Stimulated activated naive CD4-positive, alpha-beta T cell (primary cell): ENCODE results near the gene LACTBL1.
A peak's percentile ranks its signal among the peaks of the same experiment; 100 is the strongest.
"Not testable (repeated sequence)": the region's sequence is repeated elsewhere in the genome, so short reads cannot be mapped to it uniquely, and the experiment has no call there.

Experiments
- DNase-seq, 6 experiments: peaks; one replicate each; lab custom pipeline; 2025; lab: John Stamatoyannopoulos, UW

Gene LACTBL1

GRCh38 chr1:22976461-22977243 lies 4.0 kb upstream of the LACTBL1 start:
- peak in 5 of 6 experiments; percentile 5 to 46 (median 30) for DNase-seq

- DNase-seq, result no peak
These were observed 3.4 kb upstream of the LACTBL1 start for GRCh38 chr1:22976127-22976460.

GRCh38 chr1:22975694-22976093 lies 3.0 kb upstream of the LACTBL1 start:
- DNase-seq, result no peak

GRCh38 chr1:22971611-22972405 lies 858 bp downstream of the LACTBL1 start:
- DNase-seq, result no peak

- DNase-seq, result no peak
These were observed 1.5 kb downstream of the LACTBL1 start for GRCh38 chr1:22971161-22971560.

- DNase-seq, result no peak
These were observed 2.6 kb downstream of the LACTBL1 start for GRCh38 chr1:22970096-22970495.

- no peak for DNase-seq
These were observed 3.4 kb downstream of the LACTBL1 start for GRCh38 chr1:22969304-22969709.

GRCh38 chr1:22967833-22968232 lies 4.8 kb downstream of the LACTBL1 start:
- DNase-seq, result no peak

- DNase-seq, result no peak
These were observed 6.4 kb downstream of the LACTBL1 start for GRCh38 chr1:22966309-22966708.

- DNase-seq, result no peak
These were observed 9.5 kb downstream of the LACTBL1 start for GRCh38 chr1:22963044-22963677.

GRCh38 chr1:22962558-22962957 lies 10.1 kb downstream of the LACTBL1 start:
- DNase-seq, result no peak

- DNase-seq, result no peak
These were observed 12.9 kb downstream of the LACTBL1 start for GRCh38 chr1:22959545-22960360.

GRCh38 chr1:22958556-22958955 lies 14.1 kb downstream of the LACTBL1 start:
- no peak for DNase-seq

GRCh38 chr1:22957066-22957465 lies 15.6 kb downstream of the LACTBL1 start:
- DNase-seq, result no peak

- no peak for DNase-seq
These were observed 17.5 kb downstream of the LACTBL1 start for GRCh38 chr1:22955146-22955545.

GRCh38 chr1:22953740-22954141 lies 18.9 kb downstream of the LACTBL1 start:
- no peak for DNase-seq

GRCh38 chr1:22953057-22953739 lies 19.5 kb downstream of the LACTBL1 start:
- no peak for DNase-seq

GRCh38 chr1:22952694-22953056 lies 20.0 kb downstream of the LACTBL1 start:
- no peak for DNase-seq

- DNase-seq, result no peak
These were observed 20.9 kb downstream of the LACTBL1 start for GRCh38 chr1:22951796-22952195.

GRCh38 chr1:22949822-22950331 lies 22.8 kb downstream of the LACTBL1 start:
- DNase-seq, result no peak

- not testable (repeated sequence) for DNase-seq
These were observed 27.5 kb downstream of the LACTBL1 start for GRCh38 chr1:22945171-22945570.
